Prostate gland (tissue), 2 donors: ENCODE results near the gene DOCK10. TPM values are rescaled to one million over a fixed set of nuclear protein-coding genes. Genes with fewer than 3 reads are reported as not detected.

ENCODE experiments used
- DNase-seq: peaks from one replicate; pipeline ENCODE4 v3.0.0-alpha.2; 2019; ENCODE audit warnings: low spot score
- H3K27ac ChIP-seq, 2 donors: fragments of 200-600 bp; sonication (generic); 2 replicates each; pipeline ENCODE4 v1.5.1; 2017 to 2019
- H3K27me3 ChIP-seq: fragments of 200-600 bp; sonication (generic); replicated peaks from 2 replicates; pipeline ENCODE4 v1.5.1; 2019; ENCODE audit not compliant: insufficient read depth
- H3K36me3 ChIP-seq, 2 donors: fragments of 200-600 bp; sonication (generic); 1 replicate in 1 of 2; 2 replicates in 1 of 2; pipeline versions ENCODE4 v1.5.1 to v1.8.1; 2017 to 2019
- H3K4me1 ChIP-seq: fragments of 200-600 bp; sonication (generic); replicated peaks from 2 replicates; pipeline ENCODE4 v1.5.1; 2019
- H3K4me3 ChIP-seq, 2 donors: fragments of 200-600 bp; sonication (generic); 2 replicates each; pipeline ENCODE4 v1.5.1; 2017 to 2019
- H3K9me3 ChIP-seq: fragments of 200-600 bp; sonication (generic); 2 replicates; pipeline ENCODE4 v1.5.1; 2017
- CTCF ChIP-seq, 4 experiments: fragments of 200-600 bp in 2 of 4; fragments of 450-650 bp in 2 of 4; sonication (generic) in 2 of 4; IDR thresholded peaks; 1 replicate in 3 of 4; 2 replicates in 1 of 4; pipeline ENCODE4 v1.5.1; 2016 to 2019; ENCODE audit warnings: antibody characterized with exemption in 4 of 4, mild to moderate bottlenecking in 2 of 4, moderate library complexity in 2 of 4
- POLR2A ChIP-seq: fragments of 450-650 bp; IDR thresholded peaks from one replicate; pipeline ENCODE4 v1.6.1; 2016; ENCODE audit warnings: antibody characterized with exemption, mild to moderate bottlenecking
- POLR2AphosphoS5 ChIP-seq: sonication (generic); formaldehyde crosslinking; IDR thresholded peaks from one replicate; pipeline ENCODE4 v1.6.1; 2017; ENCODE audit warnings: antibody characterized with exemption
- WGBS: methylation state at CpG from one replicate; pipeline ENCODE4 v1.1.5; 2018; 5-methylcytosine and 5-hydroxymethylcytosine counted together
- intact Hi-C: fragments of 100-400 bp; cut with DNase I; formaldehyde crosslinking; loops from one replicate; pipeline ENCODE4 v1.14.2; 2022
- total RNA-seq, 2 donors: library from RNA; depleted of rRNA; stranded (reverse); fragments of >200 nt; gene quantifications; one replicate each; pipeline ENCODE4 v1.1.0, GENCODE V29; 2016

The DOCK10 gene
- total RNA-seq, 2 donors from 2014 or later: 4.8 to 6.2 TPM

GRCh38 chr2:224847961-224848850 is 194.1 kb downstream of the DOCK10 start:
- H3K9me3 ChIP-seq: no peaks in the 10 kb centered on the region
- H3K27ac ChIP-seq: no peak overlapping the region
- no peaks in the 10 kb centered on the region for H3K4me1 ChIP-seq
- 73% methylated on average over 7 of the region's 7 CpGs for WGBS
- no peaks in the 10 kb centered on the region for H3K36me3 ChIP-seq
- TF ChIP-seq CTCF (IDR thresholded peaks at IDR 0.05): no peak
- TF ChIP-seq POLR2A: no peak
- no peak overlapping the region for H3K4me3 ChIP-seq
- peak; percentile 29 for DNase-seq
- intact Hi-C loops: no loop called here
- no peaks in the 10 kb centered on the region for H3K27me3 ChIP-seq

- Histone ChIP-seq H3K27me3 (no peaks in the 10 kb centered on the region), H3K9me3 (no peaks in the 10 kb centered on the region), H3K27ac (no peak overlapping the region), H3K4me3 (no peak overlapping the region), H3K36me3 (no peaks in the 10 kb centered on the region), H3K4me1 (no peaks in the 10 kb centered on the region)
- intact Hi-C loops: no loop called here
- no peak for TF ChIP-seq POLR2A
- no peak for TF ChIP-seq POLR2AphosphoS5
- no peak for TF ChIP-seq CTCF (IDR thresholded peaks at IDR 0.05)
- 88% methylated on average over 2 of the region's 2 CpGs for WGBS
- DNase-seq: no peak
These were observed 194.9 kb downstream of the DOCK10 start for GRCh38 chr2:224847381-224847780.

- TF ChIP-seq POLR2A (no peak), POLR2AphosphoS5 (no peak), CTCF (IDR thresholded peaks at IDR 0.05) (no peak)
- intact Hi-C loops: no loop called here
These were observed 195.6 kb downstream of the DOCK10 start for GRCh38 chr2:224846686-224847085.

GRCh38 chr2:224846161-224846560 is 196.1 kb downstream of the DOCK10 start:
- intact Hi-C loops: no loop called here
- no peaks in the 10 kb centered on the region for H3K36me3 ChIP-seq
- H3K9me3 ChIP-seq: no peaks in the 10 kb centered on the region

More at GRCh38 chr2:224846686-224847085, 195.6 kb downstream of the DOCK10 start:
- Histone ChIP-seq H3K36me3 (no peaks in the 10 kb centered on the region), H3K27me3 (no peaks in the 10 kb centered on the region), H3K27ac (no peak overlapping the region), H3K4me3 (no peak overlapping the region), H3K9me3 (no peaks in the 10 kb centered on the region), H3K4me1 (no peaks in the 10 kb centered on the region)
- 82% methylated on average over 5 of the region's 5 CpGs for WGBS
- no peak for DNase-seq

More at GRCh38 chr2:224846161-224846560, 196.1 kb downstream of the DOCK10 start:
- Histone ChIP-seq H3K4me3 (no peak overlapping the region), H3K27me3 (no peaks in the 10 kb centered on the region), H3K27ac (no peak overlapping the region), H3K4me1 (no peaks in the 10 kb centered on the region)
- no peak for DNase-seq
- WGBS: 94% methylated on average over 4 of the region's 4 CpGs
- TF ChIP-seq POLR2AphosphoS5 (no peak), CTCF (IDR thresholded peaks at IDR 0.05) (no peak), POLR2A (no peak)
